ENCODE data around the gene PLCXD3.

GRCh38 chr5:41312478-41313060, 197.8 kb downstream of the PLCXD3 start:
- TF ChIP-seq CTCF (IDR thresholded peaks at IDR 0.05; ENCODE audit: insufficient read depth, low read length) (no peak), GABPA (IDR thresholded peaks at IDR 0.05; ENCODE audit: low read depth) (no peak), POLR2AphosphoS5 (IDR thresholded peaks at IDR 0.05; ENCODE audit: low read depth) (no peak), SPI1 (IDR thresholded peaks at IDR 0.05; ENCODE audit: borderline replicate concordance, low read depth) (no peak)

Measured in HL-60 (cell line).